Esophagus squamous epithelium (tissue), 4 donors: ENCODE data around the gene SHISAL1.

Source experiments
- POLR2A ChIP-seq, 4 donors: fragments of 450-650 bp; IDR thresholded peaks; one replicate each; pipeline ENCODE4 v1.6.1; 2017; ENCODE audit warnings: antibody characterized with exemption in 4 of 4, mild to moderate bottlenecking in 4 of 4, moderate library complexity in 3 of 4
- TF ChIP-seq, protein P1 (sequence below), 6 experiments: fragments of 450-650 bp in 4 of 6; fragments of 200-600 bp in 2 of 6; sonication (generic) in 2 of 6; IDR thresholded peaks; one replicate each; pipeline ENCODE4 v1.5.1; 2016 to 2019; ENCODE audit warnings: antibody characterized with exemption in 6 of 6, mild to moderate bottlenecking in 4 of 6, moderate library complexity in 4 of 6

DNA sequence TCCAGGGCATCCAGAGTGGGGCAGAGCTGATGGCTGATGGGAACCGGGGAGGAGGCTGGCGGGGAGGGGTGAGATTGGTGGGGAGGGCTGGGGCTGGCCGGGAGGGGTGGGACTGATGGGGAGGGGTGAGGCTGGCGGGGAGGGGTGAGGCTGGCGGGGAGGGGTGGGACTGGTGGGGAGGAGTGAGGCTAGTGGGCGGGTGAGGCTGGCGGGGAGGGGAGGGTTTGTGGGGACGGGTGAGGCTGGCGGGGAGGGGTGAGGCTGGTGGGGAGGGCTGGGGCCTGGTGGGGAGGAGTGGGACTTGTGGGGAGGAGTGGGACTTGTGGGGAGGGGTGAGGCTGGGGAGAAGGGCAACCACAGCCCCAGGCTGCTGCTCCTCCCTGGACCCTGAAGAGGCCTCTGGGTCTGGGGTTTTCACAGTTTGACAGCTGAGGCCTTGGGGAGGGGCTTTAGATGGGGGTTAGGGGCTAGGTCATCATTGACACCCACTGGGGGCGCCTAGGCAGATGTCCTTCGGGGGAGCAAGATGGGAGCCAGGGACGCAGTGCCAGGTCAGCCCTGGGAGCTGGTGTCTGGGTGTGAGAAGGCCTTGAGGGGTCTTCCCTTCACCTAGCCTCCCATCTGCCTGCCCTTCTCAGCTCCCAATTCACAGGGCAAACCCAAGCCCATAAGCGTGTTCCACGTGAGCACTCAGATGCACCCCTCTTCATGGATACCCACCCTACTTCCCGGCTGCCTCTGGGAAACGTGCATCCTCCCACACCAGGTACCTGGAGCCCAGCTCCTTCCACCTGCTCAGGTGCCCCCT is 105.4 kb downstream of the SHISAL1 start:
- TF ChIP-seq, protein P1, sequence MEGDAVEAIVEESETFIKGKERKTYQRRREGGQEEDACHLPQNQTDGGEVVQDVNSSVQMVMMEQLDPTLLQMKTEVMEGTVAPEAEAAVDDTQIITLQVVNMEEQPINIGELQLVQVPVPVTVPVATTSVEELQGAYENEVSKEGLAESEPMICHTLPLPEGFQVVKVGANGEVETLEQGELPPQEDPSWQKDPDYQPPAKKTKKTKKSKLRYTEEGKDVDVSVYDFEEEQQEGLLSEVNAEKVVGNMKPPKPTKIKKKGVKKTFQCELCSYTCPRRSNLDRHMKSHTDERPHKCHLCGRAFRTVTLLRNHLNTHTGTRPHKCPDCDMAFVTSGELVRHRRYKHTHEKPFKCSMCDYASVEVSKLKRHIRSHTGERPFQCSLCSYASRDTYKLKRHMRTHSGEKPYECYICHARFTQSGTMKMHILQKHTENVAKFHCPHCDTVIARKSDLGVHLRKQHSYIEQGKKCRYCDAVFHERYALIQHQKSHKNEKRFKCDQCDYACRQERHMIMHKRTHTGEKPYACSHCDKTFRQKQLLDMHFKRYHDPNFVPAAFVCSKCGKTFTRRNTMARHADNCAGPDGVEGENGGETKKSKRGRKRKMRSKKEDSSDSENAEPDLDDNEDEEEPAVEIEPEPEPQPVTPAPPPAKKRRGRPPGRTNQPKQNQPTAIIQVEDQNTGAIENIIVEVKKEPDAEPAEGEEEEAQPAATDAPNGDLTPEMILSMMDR (IDR thresholded peaks at IDR 0.05) = no peak
- TF ChIP-seq POLR2A (IDR thresholded peaks at IDR 0.05) = no peak
